BE2C (cell line): ENCODE data around the gene HOMER2.

ENCODE experiments used
- DNase-seq: peaks from one replicate; pipeline ENCODE4 v3.0.0-alpha.2; 2020
- H3K27me3 ChIP-seq: fragments of 250-450 bp; sonication (Bioruptor Pico); 2 replicates; pipeline ENCODE4 v1.5.1; 2020; ENCODE audit warnings: mild to moderate bottlenecking
- H3K36me3 ChIP-seq: fragments of 250-450 bp; sonication (Bioruptor Pico); 2 replicates; pipeline ENCODE4 v1.5.1; 2020; ENCODE audit warnings: mild to moderate bottlenecking
- H3K4me1 ChIP-seq: fragments of 250-450 bp; sonication (Bioruptor Pico); 2 replicates; pipeline ENCODE4 v1.5.1; 2020
- H3K4me3 ChIP-seq: 2 replicates; pipeline ENCODE4 v1.5.1; 2011; ENCODE audit warnings: low read depth, low read length
- H3K9me3 ChIP-seq: fragments of 250-450 bp; sonication (Bioruptor Pico); 2 replicates; pipeline ENCODE4 v1.5.1; 2020
- CTCF ChIP-seq: IDR thresholded peaks from 2 replicates; pipeline ENCODE4 v1.5.1; 2012; ENCODE audit warnings: mild to moderate bottlenecking, low read depth, low read length

The HOMER2 gene

GRCh38 chr15:82928711-82929110 lies 23.8 kb downstream of the HOMER2 start:
- no peak for DNase-seq
- Histone ChIP-seq H3K4me3 (no peak overlapping the region), H3K27me3 (no peaks in the 10 kb centered on the region), H3K36me3 (no peaks in the 10 kb centered on the region), H3K9me3 (no peaks in the 10 kb centered on the region), H3K4me1 (no peaks in the 10 kb centered on the region)
- TF ChIP-seq CTCF, result no peak

GRCh38 chr15:82923744-82924143 lies 28.8 kb downstream of the HOMER2 start:
- DNase-seq, result no peak
- TF ChIP-seq CTCF, result no peak
- Histone ChIP-seq H3K9me3 (no peaks in the 10 kb centered on the region), H3K36me3 (no peaks in the 10 kb centered on the region), H3K4me1 (peaks cover 3% of the 10 kb centered on the region; the same call in 1 of the 2 replicates), H3K4me3 (no peak overlapping the region), H3K27me3 (no peaks in the 10 kb centered on the region)

GRCh38 chr15:82922737-82923136 lies 29.8 kb downstream of the HOMER2 start:
- TF ChIP-seq CTCF, result no peak
- Histone ChIP-seq H3K36me3 (no peaks in the 10 kb centered on the region), H3K4me1 (peaks cover 3% of the 10 kb centered on the region; the same call in 1 of the 2 replicates), H3K27me3 (no peaks in the 10 kb centered on the region), H3K4me3 (no peak overlapping the region), H3K9me3 (no peaks in the 10 kb centered on the region)
- DNase-seq, result no peak

- Histone ChIP-seq H3K4me3 (no peak overlapping the region), H3K36me3 (no peaks in the 10 kb centered on the region), H3K4me1 (peaks cover 3% of the 10 kb centered on the region; the same call in 1 of the 2 replicates), H3K9me3 (no peaks in the 10 kb centered on the region), H3K27me3 (no peaks in the 10 kb centered on the region)
- no peak for DNase-seq
- no peak for TF ChIP-seq CTCF
Measured at GRCh38 chr15:82921939-82922338, 30.6 kb downstream of the HOMER2 start.

GRCh38 chr15:82921242-82921641 lies 31.3 kb downstream of the HOMER2 start:
- DNase-seq, result peak; percentile 33

More at GRCh38 chr15:82921242-82921641, 31.3 kb downstream of the HOMER2 start:
- Histone ChIP-seq H3K4me3 (no peak overlapping the region), H3K27me3 (no peaks in the 10 kb centered on the region), H3K9me3 (no peaks in the 10 kb centered on the region), H3K4me1 (peaks cover 3% of the 10 kb centered on the region; the same call in 1 of the 2 replicates), H3K36me3 (no peaks in the 10 kb centered on the region)
- no peak for TF ChIP-seq CTCF
